Neural cell (in vitro differentiated cells): ENCODE results near the gene TSPAN9.

Source experiments
- EP300 ChIP-seq: fragments of 450-650 bp; conservative IDR thresholded peaks from 2 replicates; pipeline ENCODE4 v1.6.1; 2014; ENCODE audit warnings: antibody characterized with exemption, mild to moderate bottlenecking, moderate library complexity; ENCODE audit not compliant: poor library complexity, severe bottlenecking
- EZH2 ChIP-seq: fragments of 200-600, 300-800 bp; shearing (Covaris generic), sonication (generic); IDR thresholded peaks from 2 replicates; pipeline ENCODE4 v1.6.1; 2014; ENCODE audit warnings: antibody characterized with exemption, low read length, borderline replicate concordance, mild to moderate bottlenecking; ENCODE audit not compliant: insufficient read depth, poor library complexity, severe bottlenecking
- POLR2AphosphoS5 ChIP-seq: IDR thresholded peaks from 2 replicates; pipeline ENCODE4 v1.6.1; 2012
- RAD21 ChIP-seq: fragments of 450-650 bp; conservative IDR thresholded peaks from 2 replicates; pipeline ENCODE4 v1.6.1; 2014; ENCODE audit warnings: antibody characterized with exemption, mild to moderate bottlenecking, moderate library complexity
- TF ChIP-seq, protein P1 (sequence below): fragments of 450-650 bp; IDR thresholded peaks from 2 replicates; pipeline ENCODE4 v1.5.1; 2014; ENCODE audit warnings: antibody characterized with exemption, mild to moderate bottlenecking, moderate library complexity; ENCODE audit not compliant: poor library complexity, severe bottlenecking
- TF ChIP-seq, protein P2 (sequence below): IDR thresholded peaks from 2 replicates; pipeline ENCODE4 v1.6.1; 2012; ENCODE audit warnings: borderline replicate concordance

DNA sequence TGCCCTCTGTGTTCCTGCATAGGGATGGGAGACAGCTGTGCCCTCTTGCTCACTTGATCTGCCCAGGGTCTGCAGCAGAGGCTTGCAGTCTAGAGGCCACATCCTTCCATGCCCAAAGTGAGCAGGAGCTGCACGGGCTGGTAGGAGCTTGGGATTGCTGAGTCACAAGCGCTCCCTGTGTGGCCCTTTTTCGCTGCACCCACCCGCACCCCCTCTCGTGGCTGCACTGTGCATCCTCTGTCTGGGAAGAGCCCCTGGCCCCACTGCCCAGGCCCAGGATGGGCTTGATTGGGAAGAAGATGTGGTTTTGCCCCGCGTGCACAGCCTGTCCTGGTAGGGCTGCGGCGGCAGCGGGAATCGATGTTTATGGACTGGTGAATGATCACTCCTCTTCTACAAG is 192.4 kb downstream of the TSPAN9 start:
- TF ChIP-seq, protein P1, sequence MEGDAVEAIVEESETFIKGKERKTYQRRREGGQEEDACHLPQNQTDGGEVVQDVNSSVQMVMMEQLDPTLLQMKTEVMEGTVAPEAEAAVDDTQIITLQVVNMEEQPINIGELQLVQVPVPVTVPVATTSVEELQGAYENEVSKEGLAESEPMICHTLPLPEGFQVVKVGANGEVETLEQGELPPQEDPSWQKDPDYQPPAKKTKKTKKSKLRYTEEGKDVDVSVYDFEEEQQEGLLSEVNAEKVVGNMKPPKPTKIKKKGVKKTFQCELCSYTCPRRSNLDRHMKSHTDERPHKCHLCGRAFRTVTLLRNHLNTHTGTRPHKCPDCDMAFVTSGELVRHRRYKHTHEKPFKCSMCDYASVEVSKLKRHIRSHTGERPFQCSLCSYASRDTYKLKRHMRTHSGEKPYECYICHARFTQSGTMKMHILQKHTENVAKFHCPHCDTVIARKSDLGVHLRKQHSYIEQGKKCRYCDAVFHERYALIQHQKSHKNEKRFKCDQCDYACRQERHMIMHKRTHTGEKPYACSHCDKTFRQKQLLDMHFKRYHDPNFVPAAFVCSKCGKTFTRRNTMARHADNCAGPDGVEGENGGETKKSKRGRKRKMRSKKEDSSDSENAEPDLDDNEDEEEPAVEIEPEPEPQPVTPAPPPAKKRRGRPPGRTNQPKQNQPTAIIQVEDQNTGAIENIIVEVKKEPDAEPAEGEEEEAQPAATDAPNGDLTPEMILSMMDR = no peak
- TF ChIP-seq, protein P2, sequence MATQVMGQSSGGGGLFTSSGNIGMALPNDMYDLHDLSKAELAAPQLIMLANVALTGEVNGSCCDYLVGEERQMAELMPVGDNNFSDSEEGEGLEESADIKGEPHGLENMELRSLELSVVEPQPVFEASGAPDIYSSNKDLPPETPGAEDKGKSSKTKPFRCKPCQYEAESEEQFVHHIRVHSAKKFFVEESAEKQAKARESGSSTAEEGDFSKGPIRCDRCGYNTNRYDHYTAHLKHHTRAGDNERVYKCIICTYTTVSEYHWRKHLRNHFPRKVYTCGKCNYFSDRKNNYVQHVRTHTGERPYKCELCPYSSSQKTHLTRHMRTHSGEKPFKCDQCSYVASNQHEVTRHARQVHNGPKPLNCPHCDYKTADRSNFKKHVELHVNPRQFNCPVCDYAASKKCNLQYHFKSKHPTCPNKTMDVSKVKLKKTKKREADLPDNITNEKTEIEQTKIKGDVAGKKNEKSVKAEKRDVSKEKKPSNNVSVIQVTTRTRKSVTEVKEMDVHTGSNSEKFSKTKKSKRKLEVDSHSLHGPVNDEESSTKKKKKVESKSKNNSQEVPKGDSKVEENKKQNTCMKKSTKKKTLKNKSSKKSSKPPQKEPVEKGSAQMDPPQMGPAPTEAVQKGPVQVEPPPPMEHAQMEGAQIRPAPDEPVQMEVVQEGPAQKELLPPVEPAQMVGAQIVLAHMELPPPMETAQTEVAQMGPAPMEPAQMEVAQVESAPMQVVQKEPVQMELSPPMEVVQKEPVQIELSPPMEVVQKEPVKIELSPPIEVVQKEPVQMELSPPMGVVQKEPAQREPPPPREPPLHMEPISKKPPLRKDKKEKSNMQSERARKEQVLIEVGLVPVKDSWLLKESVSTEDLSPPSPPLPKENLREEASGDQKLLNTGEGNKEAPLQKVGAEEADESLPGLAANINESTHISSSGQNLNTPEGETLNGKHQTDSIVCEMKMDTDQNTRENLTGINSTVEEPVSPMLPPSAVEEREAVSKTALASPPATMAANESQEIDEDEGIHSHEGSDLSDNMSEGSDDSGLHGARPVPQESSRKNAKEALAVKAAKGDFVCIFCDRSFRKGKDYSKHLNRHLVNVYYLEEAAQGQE = no peak
- TF ChIP-seq RAD21 (no peak), EP300 (no peak), EZH2 (no peak), POLR2AphosphoS5 (no peak)
